ENCODE results near the gene MAPK10. TPM values are rescaled to one million over a fixed set of nuclear protein-coding genes. Genes with fewer than 3 reads are reported as not detected.

The MAPK10 gene
- 123 and 124 TPM in 2 replicates for total RNA-seq (2013; cell fraction: nucleolus; rRNA removed)
- total RNA-seq (2014; rRNA removed): 3.6 and 5.0 TPM in 2 replicates
- 3.8 and 4.6 TPM in 2 replicates for total RNA-seq (2014; rRNA removed; fragmentation: Illumina TruSeq; extraction: Trizol)
- 1.5 and 2.5 TPM in 2 replicates for total RNA-seq (2021)
- polyA plus RNA-seq (2011; ENCODE audit: low read depth): not detected
- 4.2 and 5.3 TPM in 2 replicates for polyA plus RNA-seq (2011; rRNA removed)
- polyA plus RNA-seq (2011; cell fraction: cytosol; rRNA removed): 1.4 and 2.2 TPM in 2 replicates
- 7.2 and 10.0 TPM in 2 replicates for polyA plus RNA-seq (2011; cell fraction: nucleus; rRNA removed)
- polyA plus RNA-seq (2012): 0.23 and 0.24 TPM in 2 replicates
- 1.6 and 1.7 TPM in 2 replicates for polyA plus RNA-seq (2014; fragmentation: Illumina TruSeq; extraction: Trizol)
- 1 to 10 TPM; 1.1 to 1.2 TPM for polyA plus RNA-seq (2014; fragmentation: Nextera tagmentation; extraction: Ambion mirVana)
- 1.8 and 2.2 TPM in 2 replicates for polyA plus RNA-seq (2014; rRNA removed)
- polyA plus RNA-seq (2016; fragmentation: Nextera tagmentation; extraction: Ambion mirVana): 1 to 10 TPM; 3.1 TPM
- polyA minus RNA-seq (2011; rRNA and poly(A)+ RNA removed): 15.2 and 20.3 TPM in 2 replicates
- polyA minus RNA-seq (2011; cell fraction: cytosol; rRNA and poly(A)+ RNA removed): 0.80 and 3.0 TPM in 2 replicates
- polyA minus RNA-seq (2011; cell fraction: nucleus; rRNA and poly(A)+ RNA removed): 37.5 and 43.2 TPM in 2 replicates
- percentile 49 among the genes with signal in this experiment for Bru-seq, nascent RNA
- BruChase-seq, experiment 1, labeled RNA remaining after a 6-hour chase: percentile 49 among the genes with signal in this experiment
- BruChase-seq, experiment 2, labeled RNA remaining after a 2-hour chase: percentile 50 among the genes with signal in this experiment
- long read RNA-seq, experiment 1, full-length matches to known transcripts: 1 of 1 reads
- long read RNA-seq, experiment 1, partial matches to known transcripts: 0 of 1 reads
- long read RNA-seq, experiment 1, other reads (novel, unspliced or antisense): 0 of 1 reads
- long read RNA-seq, experiment 2, full-length matches to known transcripts: 1 of 26 reads
- long read RNA-seq, experiment 2, partial matches to known transcripts: 8 of 26 reads
- long read RNA-seq, experiment 2, other reads (novel, unspliced or antisense): 17 of 26 reads

DNA sequence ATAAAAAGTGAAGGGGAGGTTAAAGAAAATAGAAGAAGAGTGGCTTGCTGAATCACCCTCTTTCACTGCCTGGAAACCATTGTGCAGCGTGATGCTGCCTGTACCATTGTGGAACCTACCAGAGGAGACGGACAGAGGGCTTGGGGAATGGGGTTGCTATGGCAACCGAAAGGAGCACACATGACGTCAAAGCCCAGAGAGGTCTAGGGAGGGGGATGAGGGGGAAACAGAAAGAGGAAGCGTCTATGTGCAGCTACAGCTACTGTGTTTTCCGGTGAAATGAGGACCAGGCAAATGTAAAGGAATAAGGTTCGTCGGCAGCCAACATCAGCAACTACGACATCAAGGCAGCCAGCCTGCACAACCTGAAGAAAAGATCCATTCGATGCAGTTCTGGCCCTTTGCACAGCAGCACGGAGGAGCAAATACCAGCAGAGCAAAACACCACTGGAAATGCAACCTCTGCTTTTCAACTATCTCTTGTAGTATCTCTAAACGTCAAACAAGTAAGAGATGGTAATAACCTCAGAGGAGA is at the start of gene MAPK10:
Gene MAPK10, minus strand, starts transcription at position 110 of the 535 bp plus-strand sequence.
- intact Hi-C loops (cut with micrococcal nuclease; ENCODE audit: unreplicated experiment): no loop called here
- FAIRE-seq: peak; percentile 84
- no peak for TF ChIP-seq TCF3 (IDR thresholded peaks at IDR 0.05; ENCODE audit: borderline replicate concordance, insufficient read depth, low read depth, low read length)
- TF ChIP-seq EP300 (IDR thresholded peaks at IDR 0.05; ENCODE audit: borderline replicate concordance in 1 of 2, control insufficient read depth in 1 of 2, low read depth in 2 of 2, low read length in 2 of 2): peak in 1 of 2 experiments; percentile 65; a peak in 1 of 4 replicates
- TF ChIP-seq, protein P1, sequence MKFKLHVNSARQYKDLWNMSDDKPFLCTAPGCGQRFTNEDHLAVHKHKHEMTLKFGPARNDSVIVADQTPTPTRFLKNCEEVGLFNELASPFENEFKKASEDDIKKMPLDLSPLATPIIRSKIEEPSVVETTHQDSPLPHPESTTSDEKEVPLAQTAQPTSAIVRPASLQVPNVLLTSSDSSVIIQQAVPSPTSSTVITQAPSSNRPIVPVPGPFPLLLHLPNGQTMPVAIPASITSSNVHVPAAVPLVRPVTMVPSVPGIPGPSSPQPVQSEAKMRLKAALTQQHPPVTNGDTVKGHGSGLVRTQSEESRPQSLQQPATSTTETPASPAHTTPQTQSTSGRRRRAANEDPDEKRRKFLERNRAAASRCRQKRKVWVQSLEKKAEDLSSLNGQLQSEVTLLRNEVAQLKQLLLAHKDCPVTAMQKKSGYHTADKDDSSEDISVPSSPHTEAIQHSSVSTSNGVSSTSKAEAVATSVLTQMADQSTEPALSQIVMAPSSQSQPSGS (IDR thresholded peaks at IDR 0.05; ENCODE audit: low read length): 0 out of 2 replicates have a peak, but pooled peaks have one; percentile 20
- no peak for TF ChIP-seq CHD1 (IDR thresholded peaks at IDR 0.05; ENCODE audit: low read depth, low read length)
- TF ChIP-seq, protein P2, sequence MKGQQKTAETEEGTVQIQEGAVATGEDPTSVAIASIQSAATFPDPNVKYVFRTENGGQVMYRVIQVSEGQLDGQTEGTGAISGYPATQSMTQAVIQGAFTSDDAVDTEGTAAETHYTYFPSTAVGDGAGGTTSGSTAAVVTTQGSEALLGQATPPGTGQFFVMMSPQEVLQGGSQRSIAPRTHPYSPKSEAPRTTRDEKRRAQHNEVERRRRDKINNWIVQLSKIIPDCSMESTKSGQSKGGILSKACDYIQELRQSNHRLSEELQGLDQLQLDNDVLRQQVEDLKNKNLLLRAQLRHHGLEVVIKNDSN (IDR thresholded peaks at IDR 0.05; ENCODE audit: borderline replicate concordance, extremely low read length, insufficient read depth, low read depth, low read length): no peak
- TF ChIP-seq, protein P3, sequence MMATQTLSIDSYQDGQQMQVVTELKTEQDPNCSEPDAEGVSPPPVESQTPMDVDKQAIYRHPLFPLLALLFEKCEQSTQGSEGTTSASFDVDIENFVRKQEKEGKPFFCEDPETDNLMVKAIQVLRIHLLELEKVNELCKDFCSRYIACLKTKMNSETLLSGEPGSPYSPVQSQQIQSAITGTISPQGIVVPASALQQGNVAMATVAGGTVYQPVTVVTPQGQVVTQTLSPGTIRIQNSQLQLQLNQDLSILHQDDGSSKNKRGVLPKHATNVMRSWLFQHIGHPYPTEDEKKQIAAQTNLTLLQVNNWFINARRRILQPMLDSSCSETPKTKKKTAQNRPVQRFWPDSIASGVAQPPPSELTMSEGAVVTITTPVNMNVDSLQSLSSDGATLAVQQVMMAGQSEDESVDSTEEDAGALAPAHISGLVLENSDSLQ (IDR thresholded peaks at IDR 0.05): peak; percentile 46; the same call in 1 of the 2 replicates
- TF ChIP-seq, protein P4, sequence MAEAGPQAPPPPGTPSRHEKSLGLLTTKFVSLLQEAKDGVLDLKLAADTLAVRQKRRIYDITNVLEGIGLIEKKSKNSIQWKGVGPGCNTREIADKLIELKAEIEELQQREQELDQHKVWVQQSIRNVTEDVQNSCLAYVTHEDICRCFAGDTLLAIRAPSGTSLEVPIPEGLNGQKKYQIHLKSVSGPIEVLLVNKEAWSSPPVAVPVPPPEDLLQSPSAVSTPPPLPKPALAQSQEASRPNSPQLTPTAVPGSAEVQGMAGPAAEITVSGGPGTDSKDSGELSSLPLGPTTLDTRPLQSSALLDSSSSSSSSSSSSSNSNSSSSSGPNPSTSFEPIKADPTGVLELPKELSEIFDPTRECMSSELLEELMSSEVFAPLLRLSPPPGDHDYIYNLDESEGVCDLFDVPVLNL (IDR thresholded peaks at IDR 0.05; ENCODE audit: low read depth, low read length): no peak
- no peak for TF ChIP-seq HCFC1 (IDR thresholded peaks at IDR 0.05; ENCODE audit: low read length)
- TF ChIP-seq, protein P5, sequence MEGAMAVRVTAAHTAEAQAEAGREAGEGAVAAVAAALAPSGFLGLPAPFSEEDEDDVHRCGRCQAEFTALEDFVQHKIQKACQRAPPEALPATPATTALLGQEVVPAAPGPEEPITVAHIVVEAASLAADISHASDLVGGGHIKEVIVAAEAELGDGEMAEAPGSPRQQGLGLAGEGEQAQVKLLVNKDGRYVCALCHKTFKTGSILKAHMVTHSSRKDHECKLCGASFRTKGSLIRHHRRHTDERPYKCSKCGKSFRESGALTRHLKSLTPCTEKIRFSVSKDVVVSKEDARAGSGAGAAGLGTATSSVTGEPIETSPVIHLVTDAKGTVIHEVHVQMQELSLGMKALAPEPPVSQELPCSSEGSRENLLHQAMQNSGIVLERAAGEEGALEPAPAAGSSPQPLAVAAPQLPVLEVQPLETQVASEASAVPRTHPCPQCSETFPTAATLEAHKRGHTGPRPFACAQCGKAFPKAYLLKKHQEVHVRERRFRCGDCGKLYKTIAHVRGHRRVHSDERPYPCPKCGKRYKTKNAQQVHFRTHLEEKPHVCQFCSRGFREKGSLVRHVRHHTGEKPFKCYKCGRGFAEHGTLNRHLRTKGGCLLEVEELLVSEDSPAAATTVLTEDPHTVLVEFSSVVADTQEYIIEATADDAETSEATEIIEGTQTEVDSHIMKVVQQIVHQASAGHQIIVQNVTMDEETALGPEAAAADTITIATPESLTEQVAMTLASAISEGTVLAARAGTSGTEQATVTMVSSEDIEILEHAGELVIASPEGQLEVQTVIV (IDR thresholded peaks at IDR 0.05; ENCODE audit: borderline replicate concordance, partially characterized antibody): no peak
- no peak for TF ChIP-seq TCF7 (IDR thresholded peaks at IDR 0.05; ENCODE audit: borderline replicate concordance)

More for the DNA sequence above, at the start of gene MAPK10:
- in situ Hi-C loops (cut with MboI): no loop called here
- H3K27ac ChIP-seq (ENCODE audit: control insufficient read depth, insufficient read depth): no peak within 1 kb of the TSS
- no peak within 1 kb of the TSS for H3K9ac ChIP-seq (ENCODE audit: control insufficient read depth, insufficient read depth, low read length)
- ATAC-seq: peak; percentile 98
- BruUV-seq (replicated peaks): no TSS peak
- ChIA-PET RAD21 (ENCODE audit: unreplicated experiment) (no interaction called here), SMC1A (ENCODE audit: uncharacterized antibody, unreplicated experiment) (no interaction called here), POLR2A (no interaction called here), CTCF (interaction anchor here (0.5 kb wide), 1 partner anchor 324 kb away, joined by 3 read pairs; no protein-coding TSS in a partner anchor)
- peak within 1 kb of the TSS; percentile 61 for H3K4me2 ChIP-seq (ENCODE audit: control insufficient read depth, insufficient read depth)
- WGBS (ENCODE audit: insufficient coverage, insufficient replicate concordance, low lambda C conversion rate, missing lambda C conversion rate): 0% methylated on average over 12 of the region's 12 CpGs
- peak within 1 kb of the TSS; percentile 50 for H2AFZ ChIP-seq (ENCODE audit: control insufficient read depth, low read depth, low read length)
- H3K27me3 ChIP-seq (replicated peaks in 1 of 2; ENCODE audit: control insufficient read depth in 2 of 2, insufficient read depth in 2 of 2, low read length in 1 of 2): no peaks in the 10 kb centered on the region
- no peak within 1 kb of the TSS for H3K4me3 ChIP-seq
- H3K79me2 ChIP-seq (ENCODE audit: control insufficient read depth, insufficient read depth, low read length): no peaks in the 10 kb centered on the region
- no peaks in the 10 kb centered on the region for H4K20me1 ChIP-seq (ENCODE audit: control insufficient read depth, insufficient read depth)
- H3K9me3 ChIP-seq (replicated peaks; ENCODE audit: control insufficient read depth, insufficient read depth, low read length): no peaks in the 10 kb centered on the region
- peaks cover 3% of the 10 kb centered on the region; the same call in 1 of the 2 replicates for H3K4me1 ChIP-seq (ENCODE audit: control insufficient read depth, insufficient read depth, low read length)
- no peaks in the 10 kb centered on the region for H3K36me3 ChIP-seq (ENCODE audit: control insufficient read depth in 2 of 2, insufficient read depth in 2 of 2, low read length in 1 of 2)
- DNase-seq (ENCODE audit: low read depth, low spot score): peak; percentile 62

Data from GM12878 (cell line).